Measurements from ENCODE around the gene EIF3M.
A peak's percentile ranks its signal among the peaks of the same experiment; 100 is the strongest.
"Not testable (repeated sequence)": the region's sequence is repeated elsewhere in the genome, so short reads cannot be mapped to it uniquely, and the experiment has no call there.

EIF3M gene

GRCh38 chr11:32596114-32596513, 12.5 kb downstream of the EIF3M start:
- DNase-seq (ENCODE audit: low read depth in 2 of 3, low spot score in 1 of 3) = peak; percentile 19 to 54 (median 42)

- DNase-seq (ENCODE audit: low read depth in 2 of 3, low spot score in 1 of 3) = no peak
Measured at GRCh38 chr11:32597921-32598320, 14.3 kb downstream of the EIF3M start.

GRCh38 chr11:32602657-32603415, 19.2 kb downstream of the EIF3M start:
- no peak for DNase-seq (ENCODE audit: low read depth in 2 of 3, low spot score in 1 of 3)

GRCh38 chr11:32606220-32606619, 22.6 kb downstream of the EIF3M start:
- DNase-seq (ENCODE audit: low read depth in 2 of 3, low spot score in 1 of 3) = no peak

GRCh38 chr11:32608826-32609225, 25.2 kb downstream of the EIF3M start:
- DNase-seq (ENCODE audit: low read depth in 2 of 3, low spot score in 1 of 3) = not testable (repeated sequence)

- no peak for DNase-seq (ENCODE audit: low read depth in 2 of 3, low spot score in 1 of 3)
Measured at GRCh38 chr11:32610797-32611352, 27.2 kb downstream of the EIF3M start.

- DNase-seq (ENCODE audit: low read depth in 2 of 3, low spot score in 1 of 3) = no peak
Measured at GRCh38 chr11:32613500-32614151, 30.0 kb downstream of the EIF3M start.

- no peak for DNase-seq (ENCODE audit: low read depth in 2 of 3, low spot score in 1 of 3)
Measured at GRCh38 chr11:32615422-32615821, 31.8 kb downstream of the EIF3M start.

GRCh38 chr11:32616903-32617302, 33.3 kb downstream of the EIF3M start:
- no peak for DNase-seq (ENCODE audit: low read depth in 2 of 3, low spot score in 1 of 3)

GRCh38 chr11:32630844-32631243, 47.2 kb downstream of the EIF3M start:
- DNase-seq (ENCODE audit: low read depth in 2 of 3, low spot score in 1 of 3) = no peak

GRCh38 chr11:32635819-32636218, 52.2 kb downstream of the EIF3M start:
- no peak for DNase-seq (ENCODE audit: low read depth in 2 of 3, low spot score in 1 of 3)

- DNase-seq (ENCODE audit: low read depth in 2 of 3, low spot score in 1 of 3) = no peak
Measured at GRCh38 chr11:32641361-32641760, 57.7 kb downstream of the EIF3M start.

- DNase-seq (ENCODE audit: low read depth in 2 of 3, low spot score in 1 of 3) = no peak
Measured at GRCh38 chr11:32643526-32643925, 59.9 kb downstream of the EIF3M start.

All from stimulated activated CD4-positive, alpha-beta T cell treated with anti-CD3 and anti-CD28 coated beads, Interleukin-12 subunit alpha, Interleukin-12 subunit beta, amount 100 ng/mL, for 48 hours (primary cell).